DND-41 (cell line): ENCODE data around the gene GRIK4.

Experiments
- ATAC-seq: fragments of 200-7000 bp; cut with Tn5 transposase; 3 replicates; pipeline ENCODE4 v1.9.1; 2021; ENCODE audit warnings: low read depth; ENCODE audit not compliant: insufficient read depth
- DNase-seq: peaks from one replicate; pipeline ENCODE4 v3.0.0-alpha.2; 2020
- H2AFZ ChIP-seq: 2 replicates; pipeline ENCODE4 v1.6.0; 2012; ENCODE audit warnings: low read depth, low read length
- H3K27ac ChIP-seq: 2 replicates; pipeline ENCODE4 v1.5.1; 2012; ENCODE audit warnings: low read length, inconsistent platforms
- H3K27me3 ChIP-seq: fragments of 200-600 bp; sonication (generic); 2 replicates; pipeline ENCODE4 v1.6.0; 2012; ENCODE audit warnings: low read length, mild to moderate bottlenecking, inconsistent platforms; ENCODE audit not compliant: insufficient read depth, poor library complexity
- H3K36me3 ChIP-seq: 2 replicates; pipeline ENCODE4 v1.5.1; 2012; ENCODE audit warnings: low read length, inconsistent platforms; ENCODE audit not compliant: insufficient read depth
- H3K4me1 ChIP-seq: 2 replicates; pipeline ENCODE4 v1.5.1; 2012; ENCODE audit warnings: mild to moderate bottlenecking, low read length; ENCODE audit not compliant: insufficient read depth
- H3K4me2 ChIP-seq: 2 replicates; pipeline ENCODE4 v1.6.0; 2012; ENCODE audit warnings: mild to moderate bottlenecking, moderate library complexity, low read length, inconsistent platforms; ENCODE audit not compliant: insufficient read depth
- H3K4me3 ChIP-seq, 2 experiments: fragments of 200-600 bp in 1 of 2; shearing (Covaris generic) in 1 of 2; 2 replicates each; pipeline ENCODE4 v1.5.1; 2012 to 2016; ENCODE audit warnings: inconsistent platforms in 2 of 2, low read length in 2 of 2, mild to moderate bottlenecking in 2 of 2, low read depth in 1 of 2, moderate library complexity in 1 of 2
- H3K79me2 ChIP-seq: 2 replicates; pipeline ENCODE4 v1.6.0; 2012; ENCODE audit warnings: low read length, inconsistent platforms; ENCODE audit not compliant: insufficient read depth
- H3K9ac ChIP-seq: 2 replicates; pipeline ENCODE4 v1.6.0; 2012; ENCODE audit warnings: low read depth, mild to moderate bottlenecking, inconsistent platforms, low read length, moderate library complexity
- H3K9me3 ChIP-seq: 2 replicates; pipeline ENCODE4 v1.5.1; 2012; ENCODE audit warnings: low read length, moderate library complexity, mild to moderate bottlenecking, inconsistent platforms; ENCODE audit not compliant: insufficient read depth, severe bottlenecking
- H4K20me1 ChIP-seq: 2 replicates; pipeline ENCODE4 v1.6.0; 2012; ENCODE audit warnings: low read length; ENCODE audit not compliant: insufficient read depth
- EZH2 ChIP-seq: IDR thresholded peaks from 3 replicates; pipeline ENCODE4 v1.6.1; 2012; ENCODE audit warnings: borderline replicate concordance, low read depth, mild to moderate bottlenecking, moderate library complexity, low read length, inconsistent platforms; ENCODE audit not compliant: severe bottlenecking
- TF ChIP-seq, protein P1 (sequence below): IDR thresholded peaks from 2 replicates; pipeline ENCODE4 v1.5.1; 2012; ENCODE audit warnings: borderline replicate concordance, low read length, moderate library complexity, mild to moderate bottlenecking; ENCODE audit not compliant: poor library complexity, severe bottlenecking; ENCODE audit errors: extremely low read depth

The GRIK4 gene

DNA sequence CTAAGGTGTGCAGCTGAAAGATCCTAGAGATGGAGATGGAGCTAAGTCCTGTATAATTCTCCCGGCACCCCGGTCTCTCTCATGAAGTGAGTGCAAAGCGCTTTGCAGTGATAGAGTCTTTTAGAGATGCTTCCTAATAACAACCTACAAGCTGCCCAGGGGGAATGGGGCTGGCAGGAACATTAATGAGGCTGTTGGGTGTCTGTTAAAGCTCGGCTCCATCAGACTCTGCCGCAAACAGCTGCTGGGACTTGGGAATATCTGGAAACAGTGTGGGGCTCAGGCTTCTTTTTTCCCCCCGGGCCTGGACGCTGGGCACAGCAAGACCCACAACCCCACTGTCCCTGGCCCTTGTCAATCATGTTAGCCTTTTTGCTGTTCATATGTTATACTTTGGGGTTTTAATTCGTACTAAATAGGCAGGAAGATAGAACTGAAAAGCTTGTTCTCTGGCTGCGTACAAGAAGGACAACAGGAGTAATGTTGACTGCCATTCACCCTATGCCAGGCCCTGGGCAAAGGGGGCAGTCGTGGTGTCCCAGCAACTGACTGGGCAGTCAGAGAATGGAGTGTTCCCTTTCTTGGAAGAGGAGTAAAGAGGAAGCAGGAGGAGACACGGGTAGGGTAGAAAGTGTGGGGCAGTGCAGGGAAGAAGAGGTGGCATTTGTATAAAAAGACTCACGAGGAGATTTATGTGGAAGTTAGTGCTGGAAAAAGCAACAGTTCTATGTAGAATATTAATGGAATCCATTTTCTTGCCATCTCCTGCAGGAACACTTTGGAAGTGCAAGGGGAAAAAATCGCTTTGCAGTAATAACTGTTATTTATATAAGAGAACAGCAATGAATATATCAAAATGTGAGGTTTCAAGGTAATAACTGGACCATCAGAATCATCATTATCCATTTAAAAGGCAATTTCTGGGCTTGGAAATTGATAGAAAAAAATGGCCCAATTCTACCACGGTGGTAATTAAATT, 232.8 kb downstream of the GRIK4 start:
- Histone ChIP-seq H2AFZ (no peak overlapping the region), H3K36me3 (no peaks in the 10 kb centered on the region), H3K4me3 (no peak overlapping the region), H3K9ac (no peak overlapping the region), H3K27ac (no peak overlapping the region), H4K20me1 (no peaks in the 10 kb centered on the region), H3K4me2 (no peak overlapping the region), H3K27me3 (peaks cover 21% of the 10 kb centered on the region), H3K79me2 (no peaks in the 10 kb centered on the region), H3K9me3 (no peaks in the 10 kb centered on the region), H3K4me1 (no peaks in the 10 kb centered on the region)
- no peak for ATAC-seq
- no peak for DNase-seq
- no peak for TF ChIP-seq EZH2
- TF ChIP-seq, protein P1, sequence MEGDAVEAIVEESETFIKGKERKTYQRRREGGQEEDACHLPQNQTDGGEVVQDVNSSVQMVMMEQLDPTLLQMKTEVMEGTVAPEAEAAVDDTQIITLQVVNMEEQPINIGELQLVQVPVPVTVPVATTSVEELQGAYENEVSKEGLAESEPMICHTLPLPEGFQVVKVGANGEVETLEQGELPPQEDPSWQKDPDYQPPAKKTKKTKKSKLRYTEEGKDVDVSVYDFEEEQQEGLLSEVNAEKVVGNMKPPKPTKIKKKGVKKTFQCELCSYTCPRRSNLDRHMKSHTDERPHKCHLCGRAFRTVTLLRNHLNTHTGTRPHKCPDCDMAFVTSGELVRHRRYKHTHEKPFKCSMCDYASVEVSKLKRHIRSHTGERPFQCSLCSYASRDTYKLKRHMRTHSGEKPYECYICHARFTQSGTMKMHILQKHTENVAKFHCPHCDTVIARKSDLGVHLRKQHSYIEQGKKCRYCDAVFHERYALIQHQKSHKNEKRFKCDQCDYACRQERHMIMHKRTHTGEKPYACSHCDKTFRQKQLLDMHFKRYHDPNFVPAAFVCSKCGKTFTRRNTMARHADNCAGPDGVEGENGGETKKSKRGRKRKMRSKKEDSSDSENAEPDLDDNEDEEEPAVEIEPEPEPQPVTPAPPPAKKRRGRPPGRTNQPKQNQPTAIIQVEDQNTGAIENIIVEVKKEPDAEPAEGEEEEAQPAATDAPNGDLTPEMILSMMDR, result no peak

DNA sequence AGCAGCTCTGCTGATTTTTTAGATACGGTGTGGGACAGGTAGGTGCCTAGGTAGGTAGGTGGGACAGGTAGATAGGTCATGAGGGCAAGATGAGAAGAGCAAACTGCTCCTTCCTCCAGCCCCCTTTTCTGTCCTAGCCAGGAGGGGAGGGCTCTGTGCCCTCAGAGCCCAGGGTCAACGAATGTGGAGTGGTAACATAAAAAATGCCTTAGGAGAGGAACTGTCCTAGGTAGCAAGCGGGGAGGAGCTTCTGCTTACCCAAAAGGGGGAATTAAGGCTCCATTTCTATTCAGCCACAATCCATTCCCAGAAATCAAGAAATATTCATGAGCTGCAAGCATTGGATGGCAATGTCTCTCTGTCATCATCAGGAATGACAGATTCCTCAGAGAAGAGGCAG, 234.8 kb downstream of the GRIK4 start:
- H3K9ac ChIP-seq, result no peak overlapping the region
- no peak overlapping the region for H3K4me3 ChIP-seq
- no peak for DNase-seq
- H4K20me1 ChIP-seq, result no peaks in the 10 kb centered on the region
- no peaks in the 10 kb centered on the region for H3K79me2 ChIP-seq
- no peaks in the 10 kb centered on the region for H3K4me1 ChIP-seq
- no peaks in the 10 kb centered on the region for H3K9me3 ChIP-seq
- no peak for ATAC-seq
- H3K4me2 ChIP-seq, result no peak overlapping the region
- no peak for TF ChIP-seq EZH2
- TF ChIP-seq, protein P1, result no peak
- H3K27me3 ChIP-seq, result peaks cover 30% of the 10 kb centered on the region
- H3K36me3 ChIP-seq, result no peaks in the 10 kb centered on the region
- no peak overlapping the region for H2AFZ ChIP-seq
- no peak overlapping the region for H3K27ac ChIP-seq

DNA sequence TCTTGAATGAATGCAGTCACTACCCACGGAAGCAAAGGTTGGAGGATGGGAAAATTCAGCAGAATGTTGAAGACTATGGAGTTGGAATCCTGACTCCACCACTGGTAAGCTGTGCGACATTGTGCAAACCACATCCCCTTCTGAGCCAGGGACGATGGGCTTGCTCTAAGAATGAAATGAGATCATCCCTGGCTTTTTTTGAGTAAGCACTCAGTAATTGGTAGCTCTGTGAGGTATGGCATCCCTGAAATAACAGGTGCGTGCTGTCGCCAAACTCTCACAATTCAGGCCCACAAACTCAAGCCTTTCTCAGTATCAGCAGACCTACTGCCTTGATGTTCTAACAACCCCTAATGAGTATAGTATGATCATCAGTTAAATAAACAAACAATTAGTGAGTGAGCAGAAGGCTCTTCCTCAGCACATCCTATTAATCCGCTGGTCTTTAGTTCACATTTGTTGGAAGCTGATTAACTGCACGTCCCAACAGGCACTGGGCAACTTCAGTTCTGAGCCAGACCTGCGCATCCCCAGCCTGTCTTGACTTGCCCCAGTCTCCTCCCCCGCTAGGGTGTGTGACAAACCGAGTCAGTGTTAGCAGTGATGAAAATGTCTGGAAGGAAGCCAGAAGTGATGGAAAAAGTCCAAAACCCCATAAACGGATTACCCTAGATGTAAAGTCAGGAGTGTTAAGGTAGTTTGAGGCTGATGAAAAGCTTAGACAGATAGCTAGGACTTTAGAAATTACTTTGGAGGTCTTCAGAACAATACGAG, 235.5 kb downstream of the GRIK4 start:
- Histone ChIP-seq H4K20me1 (peaks cover 5% of the 10 kb centered on the region; the same call in 1 of the 2 replicates), H2AFZ (no peak overlapping the region), H3K9me3 (no peaks in the 10 kb centered on the region), H3K27ac (no peak overlapping the region), H3K36me3 (no peaks in the 10 kb centered on the region), H3K27me3 (peaks cover 35% of the 10 kb centered on the region), H3K4me1 (no peaks in the 10 kb centered on the region), H3K4me2 (no peak overlapping the region), H3K9ac (no peak overlapping the region), H3K4me3 (no peak overlapping the region), H3K79me2 (no peaks in the 10 kb centered on the region)
- DNase-seq, result no peak
- no peak for TF ChIP-seq EZH2
- TF ChIP-seq, protein P1, result no peak
- ATAC-seq, result no peak
